MM.1S (cell line): ENCODE data around the gene TUBA1B.
"Not testable (repeated sequence)": the region's sequence is repeated elsewhere in the genome, so short reads cannot be mapped to it uniquely, and the experiment has no call there.

ENCODE experiments used
- EZH2 ChIP-seq: fragments of 300-600 bp; sonication (generic); optimal IDR thresholded peaks from 2 replicates; pipeline ENCODE3; 2017; ENCODE audit warnings: low read depth, mild to moderate bottlenecking, antibody characterized with exemption, low read length, mixed read lengths
- TF ChIP-seq, protein P1 (sequence below): fragments of 300-600 bp; sonication (generic); IDR thresholded peaks from 2 replicates; pipeline ENCODE4 v1.5.1; 2016; ENCODE audit warnings: antibody characterized with exemption, low read length, mixed read lengths

DNA sequence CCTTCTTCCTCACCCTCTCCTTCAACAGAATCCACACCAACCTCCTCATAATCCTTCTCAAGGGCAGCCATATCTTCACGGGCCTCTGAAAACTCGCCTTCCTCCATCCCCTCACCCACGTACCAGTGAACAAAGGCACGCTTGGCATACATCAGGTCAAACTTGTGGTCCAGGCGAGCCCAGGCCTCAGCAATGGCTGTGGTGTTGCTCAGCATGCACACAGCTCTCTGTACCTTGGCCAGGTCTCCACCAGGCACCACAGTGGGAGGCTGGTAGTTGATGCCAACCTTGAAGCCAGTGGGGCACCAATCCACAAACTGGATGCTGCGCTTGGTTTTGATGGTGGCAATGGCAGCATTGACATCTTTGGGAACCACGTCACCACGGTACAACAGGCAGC is 3.2 kb downstream of the TUBA1B start:
- TF ChIP-seq, protein P1, sequence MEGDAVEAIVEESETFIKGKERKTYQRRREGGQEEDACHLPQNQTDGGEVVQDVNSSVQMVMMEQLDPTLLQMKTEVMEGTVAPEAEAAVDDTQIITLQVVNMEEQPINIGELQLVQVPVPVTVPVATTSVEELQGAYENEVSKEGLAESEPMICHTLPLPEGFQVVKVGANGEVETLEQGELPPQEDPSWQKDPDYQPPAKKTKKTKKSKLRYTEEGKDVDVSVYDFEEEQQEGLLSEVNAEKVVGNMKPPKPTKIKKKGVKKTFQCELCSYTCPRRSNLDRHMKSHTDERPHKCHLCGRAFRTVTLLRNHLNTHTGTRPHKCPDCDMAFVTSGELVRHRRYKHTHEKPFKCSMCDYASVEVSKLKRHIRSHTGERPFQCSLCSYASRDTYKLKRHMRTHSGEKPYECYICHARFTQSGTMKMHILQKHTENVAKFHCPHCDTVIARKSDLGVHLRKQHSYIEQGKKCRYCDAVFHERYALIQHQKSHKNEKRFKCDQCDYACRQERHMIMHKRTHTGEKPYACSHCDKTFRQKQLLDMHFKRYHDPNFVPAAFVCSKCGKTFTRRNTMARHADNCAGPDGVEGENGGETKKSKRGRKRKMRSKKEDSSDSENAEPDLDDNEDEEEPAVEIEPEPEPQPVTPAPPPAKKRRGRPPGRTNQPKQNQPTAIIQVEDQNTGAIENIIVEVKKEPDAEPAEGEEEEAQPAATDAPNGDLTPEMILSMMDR, result not testable (repeated sequence)
- not testable (repeated sequence) for TF ChIP-seq EZH2
